Posterior vena cava (tissue), 2 donors: ENCODE results near the gene SUN1. TPM values are rescaled to one million over a fixed set of nuclear protein-coding genes. Genes with fewer than 3 reads are reported as not detected.

Experiments used
- DNase-seq: peaks from one replicate; pipeline ENCODE4 v3.0.0-alpha.2; 2020; ENCODE audit warnings: low spot score
- intact Hi-C, 2 donors: fragments of 100-400 bp; cut with DNase I; formaldehyde crosslinking; loops; one replicate each; pipeline versions ENCODE4 v1.14.1 to v1.14.2; 2022 to 2023
- total RNA-seq, 2 donors: library from RNA; stranded (reverse); fragmentation: NEBNext Ultra II Directional; extraction: Animal tissue kit (Norgen Biotek cat#: 25700); gene quantifications; one replicate each; pipeline ENCODE4 v1.2.1, GENCODE V29; 2021
- donor health status: DM: yes; HTN: yes; CAD: no.
- donor health status: DM: yes; HTN: yes; CAD: no.

Gene SUN1
- total RNA-seq, 2 donors from 2014 or later = 110 to 132 TPM

DNA sequence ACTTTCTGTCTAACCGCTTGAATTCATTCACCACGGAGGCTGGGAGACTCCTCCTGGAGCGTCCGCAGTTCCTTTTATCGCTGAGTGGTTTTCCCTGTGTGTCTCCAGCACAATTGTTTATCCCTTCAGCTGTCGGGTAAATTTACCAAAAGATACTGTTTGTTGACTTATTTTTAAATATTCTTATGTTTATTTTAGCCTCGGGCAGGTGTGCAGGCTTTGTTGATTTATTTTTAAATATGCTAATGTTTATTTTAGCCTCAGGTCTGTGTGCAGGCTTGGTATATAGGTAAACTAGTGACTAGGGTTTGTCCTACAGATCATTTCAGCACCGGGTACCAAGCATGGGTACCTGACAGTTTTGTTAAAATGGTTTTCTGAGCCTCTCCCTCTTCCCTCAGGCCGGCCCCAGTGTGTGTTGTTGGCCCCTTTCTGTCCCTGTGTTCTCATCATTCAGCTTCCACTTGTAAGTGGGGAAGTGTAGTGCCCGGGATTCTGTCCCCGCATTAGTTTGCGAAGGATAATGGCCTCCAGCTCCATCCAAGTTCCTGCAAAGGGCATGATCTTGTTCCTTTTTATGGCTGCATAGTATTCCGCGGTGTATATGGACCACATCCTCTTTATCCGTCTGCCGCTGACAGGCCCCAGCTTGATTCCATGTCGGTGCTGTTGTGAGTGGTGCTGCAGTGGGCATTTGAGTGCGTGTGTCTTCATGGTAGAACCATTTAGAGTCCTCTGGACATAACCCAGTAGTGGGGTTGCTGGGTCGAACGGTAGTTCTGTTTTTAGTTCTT is 49.4 kb downstream of the SUN1 start:
- intact Hi-C loops = no loop called here
- peak; percentile 41 for DNase-seq

- intact Hi-C loops = no loop called here
- DNase-seq = peak; percentile 36
Measured at GRCh38 chr7:882336-883035, 50.2 kb downstream of the SUN1 start.

DNA sequence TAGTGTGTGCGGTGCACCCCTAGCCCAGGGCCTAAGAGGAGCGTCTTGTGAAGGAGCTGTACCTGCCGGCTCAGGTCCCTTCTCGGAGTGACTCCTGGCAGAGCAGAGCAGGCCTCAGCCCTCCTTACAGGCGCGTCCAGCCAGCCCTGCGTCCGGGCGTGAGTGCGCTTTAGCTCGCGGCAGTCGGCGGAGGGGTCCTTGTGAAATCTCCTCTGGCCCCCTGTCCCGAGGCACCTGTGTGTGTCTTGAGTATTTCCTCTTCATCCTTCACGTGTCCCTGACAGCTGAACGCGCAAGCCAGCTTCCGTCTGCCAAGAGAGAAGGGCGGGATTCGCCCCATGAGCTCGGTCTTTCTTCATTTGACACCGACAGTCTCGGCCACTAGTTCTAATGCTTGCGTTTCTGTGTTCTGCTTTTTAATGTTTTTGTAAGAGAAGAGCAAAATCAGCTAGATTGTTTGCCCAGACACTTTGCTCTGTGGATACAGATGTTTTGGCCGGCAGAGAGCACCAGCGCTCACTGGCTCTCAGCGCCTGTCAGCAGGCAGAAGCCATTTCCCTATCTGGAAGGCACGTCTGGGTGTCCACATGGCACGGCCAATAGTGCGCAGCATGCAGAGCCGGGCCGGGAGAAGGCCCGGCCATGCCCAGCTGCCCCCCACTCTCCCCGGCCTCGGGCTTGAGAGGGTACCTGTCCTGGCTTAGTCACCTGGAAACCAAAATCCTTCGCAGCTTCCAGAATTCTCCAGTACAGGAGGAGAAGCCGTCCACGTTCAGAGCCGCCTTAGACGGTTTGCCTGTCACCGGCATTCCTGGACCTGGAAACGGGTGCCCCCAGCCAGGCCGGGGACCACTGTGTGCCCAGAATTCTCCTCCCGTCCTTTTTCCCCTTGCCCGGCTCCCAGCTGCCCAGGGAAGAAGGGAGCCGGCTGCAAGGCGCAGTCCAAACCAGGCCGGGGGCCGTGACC is 51.1 kb downstream of the SUN1 start:
- DNase-seq = peak; percentile 72
- intact Hi-C loops = no loop called here

- peak; percentile 79 for DNase-seq
- intact Hi-C loops = no loop called here
Measured at GRCh38 chr7:884191-885003, 52.1 kb downstream of the SUN1 start.

DNA sequence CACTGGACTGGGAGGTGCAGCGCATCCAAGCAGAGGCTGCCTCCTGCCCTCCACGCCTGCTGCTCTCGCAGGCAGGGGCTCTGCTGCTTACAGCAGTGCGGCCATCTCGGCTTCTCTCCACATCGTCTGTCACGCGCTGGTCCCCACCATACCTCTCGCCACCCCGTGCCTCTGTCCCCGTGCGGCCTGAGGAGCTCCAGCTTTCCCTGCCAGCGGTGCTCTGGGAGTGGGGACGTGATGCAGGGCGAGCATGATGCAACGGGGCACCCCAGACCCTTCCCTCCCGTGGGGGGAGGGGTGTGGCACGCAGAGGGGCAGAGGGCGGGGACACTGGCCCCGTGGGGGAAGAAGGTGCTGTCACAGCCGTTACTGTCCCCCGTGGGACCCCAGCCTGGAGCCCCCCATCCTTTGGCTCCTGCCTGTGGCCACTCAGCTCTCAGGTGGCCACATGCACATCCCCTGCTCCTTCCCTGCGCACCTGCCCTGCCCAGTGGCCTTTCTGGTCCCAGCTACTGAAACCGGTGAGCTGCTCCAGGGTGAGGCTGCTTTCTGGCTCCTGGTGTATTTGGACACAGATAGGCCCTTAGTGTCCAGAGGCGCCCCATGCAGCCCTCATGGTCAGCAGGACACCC is 53.1 kb downstream of the SUN1 start:
- peak; percentile 79 for DNase-seq
- intact Hi-C loops = no loop called here

- intact Hi-C loops = no loop called here
Measured at GRCh38 chr7:885893-886625, 53.8 kb downstream of the SUN1 start.

GRCh38 chr7:886626-887487 is 54.6 kb downstream of the SUN1 start:
- peak; percentile 76 for DNase-seq
- intact Hi-C loops = no loop called here

More at GRCh38 chr7:885893-886625, 53.8 kb downstream of the SUN1 start:
- peak; percentile 67 for DNase-seq

DNA sequence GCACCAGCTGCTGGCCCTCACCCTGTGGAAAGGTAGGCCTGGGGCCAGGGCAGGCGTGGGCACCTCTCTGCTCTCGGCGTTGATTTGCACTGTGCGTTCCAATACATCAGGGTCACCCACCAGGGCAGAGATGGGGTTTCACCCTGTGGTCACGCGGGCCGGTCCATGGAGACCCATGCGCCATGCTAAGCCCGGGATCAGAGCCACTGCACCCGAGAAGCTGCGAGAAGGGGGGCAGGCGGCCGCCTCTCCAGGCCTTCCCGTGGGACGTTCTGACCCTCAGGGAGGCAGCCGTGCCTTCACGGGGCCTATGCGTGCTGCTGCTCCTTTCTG is 55.2 kb downstream of the SUN1 start:
- intact Hi-C loops = no loop called here
- DNase-seq = no peak

DNA sequence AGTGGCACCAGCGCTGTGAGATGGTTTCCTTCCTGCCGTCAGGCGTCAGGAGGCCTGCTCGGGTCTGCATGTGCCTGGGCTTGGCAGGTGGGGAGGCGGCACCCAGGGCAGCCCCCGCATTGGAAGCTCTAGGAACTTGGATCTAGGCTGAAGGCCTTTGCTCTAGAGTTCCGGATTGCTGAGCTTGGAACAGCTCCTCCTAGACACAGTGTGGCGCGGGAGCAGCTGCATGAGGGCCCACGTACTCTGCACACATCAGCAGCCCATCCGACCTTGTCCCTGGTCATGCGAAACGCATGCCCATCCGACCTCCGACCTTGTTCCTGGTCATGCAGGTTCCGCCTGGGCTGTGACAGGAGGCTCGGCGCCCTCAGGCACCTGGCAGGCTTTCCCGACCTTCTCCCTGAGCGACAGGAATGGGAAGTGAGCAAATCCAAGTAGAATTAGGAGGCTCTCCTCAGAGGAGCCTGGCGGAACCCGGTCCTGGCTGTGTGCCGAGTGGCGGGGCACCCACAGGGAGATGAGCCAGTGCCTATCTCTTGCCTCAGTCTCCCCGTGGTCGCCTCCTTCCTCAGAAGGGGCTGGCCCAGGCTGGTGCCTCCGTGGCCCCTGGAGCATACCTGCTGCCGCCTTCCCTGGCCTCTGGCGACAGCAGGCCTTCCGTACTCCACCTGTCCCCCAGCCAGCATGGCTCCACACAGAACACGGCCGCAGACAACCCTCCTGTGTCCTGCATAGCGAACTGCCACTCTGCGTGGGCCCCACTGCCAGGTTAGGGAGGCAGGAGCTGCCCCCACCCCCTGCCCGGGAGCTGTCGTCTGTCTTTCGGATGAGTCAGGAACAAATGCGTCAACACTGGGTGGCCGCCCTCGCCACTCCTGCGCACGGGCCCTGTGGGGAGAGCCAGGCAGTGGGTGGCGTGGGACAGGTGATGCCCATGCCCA is 56.1 kb downstream of the SUN1 start:
- intact Hi-C loops = no loop called here
- no peak for DNase-seq

- DNase-seq = no peak
- intact Hi-C loops = no loop called here
Measured at GRCh38 chr7:889025-889390, 56.7 kb downstream of the SUN1 start.

DNA sequence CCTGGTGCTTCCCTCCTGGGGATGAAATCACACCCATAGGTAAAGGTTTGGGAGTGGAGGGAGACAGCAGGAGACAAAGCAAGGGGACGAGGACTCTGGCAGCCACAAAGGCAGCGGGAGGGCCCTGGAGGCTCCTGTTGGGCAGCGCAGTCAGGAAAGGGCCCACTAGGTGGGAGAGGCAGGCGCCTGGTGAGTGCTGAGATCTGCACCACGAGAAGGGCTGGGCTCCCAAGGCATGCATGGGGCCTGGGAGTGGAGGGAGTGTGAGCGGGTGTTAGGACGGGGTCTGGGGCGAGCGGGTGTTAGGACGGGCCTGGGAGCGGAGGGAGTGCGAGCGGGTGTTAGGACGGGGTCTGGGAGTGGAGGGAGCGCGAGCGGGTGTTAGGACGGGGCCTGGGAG is 57.1 kb downstream of the SUN1 start:
- no peak for DNase-seq
- intact Hi-C loops = no loop called here

- intact Hi-C loops = no loop called here
- DNase-seq = no peak
Measured at GRCh38 chr7:890868-891267, 58.6 kb downstream of the SUN1 start.

DNA sequence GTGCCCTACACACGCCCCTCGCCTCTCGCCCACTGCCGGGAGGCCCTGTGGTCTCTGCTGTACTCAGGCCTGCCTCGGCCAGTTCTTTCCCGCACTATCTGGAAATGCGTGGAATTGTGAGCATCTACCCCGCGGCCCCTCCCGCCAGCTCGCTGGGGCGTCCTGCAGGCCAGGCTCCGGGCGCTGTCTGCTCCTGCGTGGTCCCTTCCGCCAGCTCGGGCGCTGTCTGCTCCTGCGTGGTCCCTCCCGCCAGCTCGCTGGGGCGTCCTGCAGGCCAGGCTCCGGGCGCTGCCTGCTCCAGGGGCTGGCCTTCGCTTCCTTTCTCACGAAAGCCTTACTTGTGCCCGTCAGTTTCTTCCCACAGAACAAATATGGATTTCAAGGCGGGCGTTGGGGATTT is 59.0 kb downstream of the SUN1 start:
- DNase-seq = no peak

DNA sequence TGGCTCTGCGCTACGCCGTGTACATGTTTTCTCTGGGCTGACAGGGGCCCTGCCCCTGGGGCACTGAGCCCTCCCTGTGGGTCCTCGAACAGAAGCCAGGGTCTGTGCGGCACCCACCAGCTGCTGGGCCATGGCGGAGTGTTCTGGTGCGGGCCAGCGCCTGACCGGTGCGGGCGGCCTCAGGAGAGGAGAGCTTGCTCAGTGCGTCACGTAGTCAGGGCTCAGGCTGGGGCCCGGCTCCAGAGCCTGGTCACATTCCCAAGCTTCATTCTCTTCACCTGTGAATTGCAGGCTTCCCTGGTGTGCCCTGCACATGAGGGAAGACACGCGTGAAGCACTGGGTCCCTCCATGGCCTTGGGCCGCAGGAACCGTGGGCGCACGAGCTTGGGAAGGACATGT is 59.5 kb downstream of the SUN1 start:
- no peak for DNase-seq
- intact Hi-C loops = no loop called here

More for the DNA sequence above, 59.0 kb downstream of the SUN1 start:
- intact Hi-C loops = no loop called here

GRCh38 chr7:892648-893593 is 60.6 kb downstream of the SUN1 start:
- intact Hi-C loops = no loop called here
- no peak for DNase-seq
